ENCODE measurements around the gene SLC25A12.

SLC25A12 gene

GRCh38 chr2:171735991-171736710 is 157.9 kb downstream of the SLC25A12 start:
- H3K4me3 ChIP-seq (ENCODE audit: low read depth, low read length), result no peak overlapping the region
- DNase-seq (ENCODE audit: low read depth), result no peak
- in situ Hi-C loops (cut with HindIII; ENCODE audit: low sequenced_read_pairs), result no loop called here
- TF ChIP-seq CTCF (IDR thresholded peaks at IDR 0.05; ENCODE audit: low read depth, low read length, missing control alignments), result no peak
